ENCODE measurements around the gene FBXL13. TPM values are rescaled to one million over a fixed set of nuclear protein-coding genes. Genes with fewer than 3 reads are reported as not detected.

The FBXL13 gene
- total RNA-seq, 2 donors from 2014 or later = 1.3 to 1.4 TPM

DNA sequence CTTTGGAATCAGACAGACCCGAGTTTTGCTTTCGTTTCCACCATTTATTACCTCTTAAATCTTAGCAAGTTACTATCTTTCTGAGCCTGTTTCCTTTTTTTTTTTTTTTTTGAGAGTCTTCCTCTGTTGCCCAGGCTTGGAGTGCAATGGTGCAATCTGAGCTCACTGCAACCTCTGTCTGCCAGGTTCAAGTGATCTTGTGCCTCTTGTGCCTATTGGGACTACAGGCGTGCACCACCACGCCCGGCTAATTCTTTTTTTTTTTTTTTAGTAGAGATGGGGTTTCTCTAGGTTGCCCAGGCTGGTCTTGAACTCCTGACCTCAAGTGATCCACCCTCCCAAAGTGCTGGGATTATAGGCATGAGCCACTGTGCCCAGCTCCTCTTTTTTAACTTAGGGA is 241.3 kb downstream of the FBXL13 start:
- no peak for DNase-seq
- Mint-ChIP-seq H3K4me3 (no peak overlapping the region), H3K27me3 (no peaks in the 10 kb centered on the region), H3K27ac (no peak overlapping the region), H3K4me1 (no peaks in the 10 kb centered on the region), H3K36me3 (ENCODE audit: low read depth) (peaks cover 6% of the 10 kb centered on the region)
- H3K9me3 ChIP-seq (ENCODE audit: control insufficient read depth, low read length, poor library complexity, severe bottlenecking) = no peaks in the 10 kb centered on the region
- no peak for ATAC-seq

DNA sequence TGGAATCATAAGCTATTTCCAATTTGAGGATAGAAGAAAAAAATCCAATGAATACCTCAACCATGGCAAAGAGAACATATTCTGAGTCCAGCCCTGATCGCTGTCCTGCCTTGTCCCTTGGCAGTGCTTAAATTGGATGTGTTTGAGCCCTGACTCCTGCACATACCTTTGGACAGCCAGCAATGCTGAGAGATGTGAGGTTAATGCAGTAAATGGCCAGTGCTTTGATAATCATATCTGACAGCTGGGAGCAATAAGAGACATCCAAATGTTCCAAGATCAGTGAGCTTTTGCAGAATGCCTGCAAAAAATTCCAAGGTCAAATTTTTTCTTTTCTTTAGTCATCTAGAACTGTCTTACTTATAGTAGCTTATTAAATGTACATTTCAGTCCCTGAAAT is 241.9 kb downstream of the FBXL13 start:
- H3K9me3 ChIP-seq (ENCODE audit: control insufficient read depth, low read length, poor library complexity, severe bottlenecking) = no peaks in the 10 kb centered on the region
- H3K36me3 Mint-ChIP-seq (ENCODE audit: low read depth) = peaks cover 6% of the 10 kb centered on the region
- no peaks in the 10 kb centered on the region for H3K4me1 Mint-ChIP-seq

DNA sequence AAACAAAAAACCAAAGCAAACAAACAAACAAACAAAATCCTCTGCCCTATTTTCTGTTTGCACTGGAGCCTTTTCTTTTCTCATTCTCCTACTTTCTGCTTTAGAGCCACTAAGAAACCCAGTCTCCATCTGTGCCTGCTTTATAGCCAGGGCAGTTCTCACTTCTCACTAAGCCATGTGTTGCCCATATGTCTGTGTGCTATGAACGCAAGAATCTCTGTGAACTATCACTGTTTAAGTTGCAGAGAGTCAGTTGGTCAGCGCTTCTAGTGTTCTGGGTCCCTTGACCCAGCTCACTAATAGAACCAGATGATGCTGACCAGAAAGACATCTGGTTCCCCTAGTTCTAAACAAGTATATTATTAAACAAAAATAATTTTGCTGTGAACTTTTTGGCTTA is 244.4 kb downstream of the FBXL13 start:
- H3K4me3 Mint-ChIP-seq = no peak overlapping the region
- ATAC-seq = no peak

More for the DNA sequence above, 241.9 kb downstream of the FBXL13 start:
- DNase-seq (no peak), ATAC-seq (no peak)
- H3K27ac Mint-ChIP-seq = no peak overlapping the region
- H3K4me3 Mint-ChIP-seq = no peak overlapping the region
- H3K27me3 Mint-ChIP-seq = no peaks in the 10 kb centered on the region

DNA sequence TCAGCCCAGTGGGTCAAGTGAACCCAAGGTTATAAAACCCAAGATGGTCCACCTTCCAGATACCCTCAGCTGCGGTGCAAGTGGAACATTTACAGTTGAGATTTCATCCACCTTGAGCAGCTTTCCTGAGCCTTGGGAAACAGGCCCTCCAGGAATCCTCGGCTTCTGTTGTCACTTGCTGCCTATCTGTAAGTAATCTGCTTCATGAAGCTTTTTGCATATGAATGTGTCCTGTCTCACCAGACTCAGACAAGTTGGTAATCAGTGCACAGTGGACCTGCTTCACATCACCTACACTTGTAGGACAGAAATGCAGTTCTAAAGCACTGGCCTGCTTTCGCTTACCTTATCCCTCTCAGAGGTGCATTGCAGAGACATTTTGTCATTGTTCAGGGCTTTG is 245.5 kb downstream of the FBXL13 start:
- no peak for DNase-seq
- peaks cover 6% of the 10 kb centered on the region for H3K36me3 Mint-ChIP-seq (ENCODE audit: low read depth)
- H3K4me3 Mint-ChIP-seq = no peak overlapping the region
- no peak for ATAC-seq
- H3K9me3 ChIP-seq (ENCODE audit: control insufficient read depth, low read length, poor library complexity, severe bottlenecking) = no peaks in the 10 kb centered on the region
- no peak overlapping the region for H3K27ac Mint-ChIP-seq
- H3K27me3 Mint-ChIP-seq = no peaks in the 10 kb centered on the region
- no peaks in the 10 kb centered on the region for H3K4me1 Mint-ChIP-seq

More for the DNA sequence above, 244.4 kb downstream of the FBXL13 start:
- Mint-ChIP-seq H3K27ac (no peak overlapping the region), H3K36me3 (ENCODE audit: low read depth) (peaks cover 6% of the 10 kb centered on the region), H3K4me1 (no peaks in the 10 kb centered on the region), H3K27me3 (no peaks in the 10 kb centered on the region)
- DNase-seq = no peak
- H3K9me3 ChIP-seq (ENCODE audit: control insufficient read depth, low read length, poor library complexity, severe bottlenecking) = no peaks in the 10 kb centered on the region

DNA sequence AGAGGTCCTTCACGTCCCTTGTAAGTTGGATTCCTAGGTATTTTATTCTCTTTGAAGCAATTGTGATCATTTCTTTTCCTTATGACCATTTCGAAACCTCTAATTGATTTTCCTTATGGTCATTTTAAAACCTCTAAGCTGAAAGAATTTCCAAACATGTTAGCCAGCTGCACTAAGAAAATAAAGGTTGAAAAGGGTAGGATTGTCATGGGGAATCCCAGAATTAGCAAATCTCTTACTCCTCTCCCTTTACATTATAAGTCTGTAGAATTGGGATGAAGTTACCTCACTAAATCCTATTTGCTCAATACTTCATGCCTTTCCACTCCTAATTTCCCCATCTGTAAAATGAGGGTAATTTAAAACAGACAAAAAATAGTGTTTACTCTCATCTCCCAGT is 246.3 kb downstream of the FBXL13 start:
- no peak overlapping the region for H3K4me3 Mint-ChIP-seq
- DNase-seq (no peak), ATAC-seq (no peak)
- H3K9me3 ChIP-seq (ENCODE audit: control insufficient read depth, low read length, poor library complexity, severe bottlenecking) = no peaks in the 10 kb centered on the region
- no peaks in the 10 kb centered on the region for H3K27me3 Mint-ChIP-seq
- no peaks in the 10 kb centered on the region for H3K4me1 Mint-ChIP-seq
- peaks cover 8% of the 10 kb centered on the region for H3K36me3 Mint-ChIP-seq (ENCODE audit: low read depth)
- no peak overlapping the region for H3K27ac Mint-ChIP-seq

DNA sequence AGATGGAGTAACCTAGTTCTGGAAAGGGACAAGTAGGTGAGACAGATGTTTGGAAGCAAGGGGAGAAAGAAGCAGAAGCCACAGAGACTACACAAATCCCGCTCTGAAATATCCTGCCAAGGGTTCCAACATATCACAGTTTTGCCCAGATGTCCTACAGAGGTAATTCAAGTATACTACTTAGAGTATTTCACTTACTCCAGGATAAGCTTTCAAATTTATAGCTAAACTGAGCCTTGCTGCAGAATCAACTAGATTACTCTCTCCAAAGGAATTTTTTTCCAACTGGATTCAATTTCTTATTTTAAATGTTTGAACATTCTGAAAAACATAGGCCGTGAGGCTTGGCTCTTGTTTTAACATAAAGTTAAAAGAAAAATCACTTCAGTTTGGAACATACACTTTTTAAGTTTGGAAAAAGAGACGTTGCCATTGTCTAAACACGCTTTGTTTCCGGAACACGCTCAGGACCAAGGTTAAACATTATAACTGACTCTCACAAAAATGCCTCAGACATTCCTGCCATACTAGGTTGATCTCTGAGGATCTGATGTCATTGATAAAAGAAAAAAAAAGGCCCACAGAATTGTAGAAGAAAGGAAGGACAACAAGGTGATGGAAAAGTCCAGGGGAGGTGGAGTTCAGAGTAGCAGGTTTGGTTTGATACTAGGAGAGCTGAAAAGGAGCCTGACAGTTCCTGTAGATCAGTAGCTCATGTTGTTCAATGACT is 251.0 kb downstream of the FBXL13 start:
- DNase-seq = no peak
- Mint-ChIP-seq H3K27me3 (no peaks in the 10 kb centered on the region), H3K36me3 (ENCODE audit: low read depth) (peaks cover 2% of the 10 kb centered on the region)

DNA sequence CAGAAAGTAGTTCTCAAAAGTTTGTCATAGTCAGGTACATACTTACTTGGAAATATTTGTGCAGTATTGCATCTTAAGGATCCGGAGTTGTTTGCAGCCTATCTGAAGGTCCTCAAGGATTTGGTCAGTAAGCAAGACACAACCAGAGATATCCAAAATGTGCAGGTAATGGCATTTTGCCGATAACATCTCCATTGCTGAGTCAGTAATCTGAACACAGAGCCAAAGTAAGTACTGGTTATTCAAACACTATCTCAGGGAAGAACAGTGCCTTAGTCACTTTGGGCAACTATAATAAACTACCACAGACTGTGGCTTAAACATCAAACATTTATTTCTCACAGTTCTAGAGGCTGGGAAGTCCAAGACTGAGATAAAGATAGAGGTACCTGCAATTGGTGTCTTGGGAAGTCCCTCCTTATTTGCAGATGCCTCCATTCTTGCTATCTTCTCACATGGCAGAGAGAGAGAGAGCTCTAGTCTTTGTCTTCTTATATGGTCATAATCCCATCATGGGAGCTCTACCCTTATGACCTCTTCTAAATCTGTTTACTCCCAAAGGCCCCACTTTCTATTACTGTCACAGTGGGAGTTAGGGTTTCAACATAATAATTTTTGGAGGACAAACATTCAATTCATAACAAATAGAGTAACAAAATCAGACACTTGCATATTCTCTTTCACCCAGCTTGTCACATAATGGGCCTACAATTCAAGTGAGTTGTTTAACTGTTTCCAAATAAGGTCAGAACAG is 252.4 kb downstream of the FBXL13 start:
- Mint-ChIP-seq H3K4me3 (no peak overlapping the region), H3K4me1 (peaks cover 3% of the 10 kb centered on the region), H3K27me3 (no peaks in the 10 kb centered on the region), H3K27ac (no peak overlapping the region), H3K36me3 (ENCODE audit: low read depth) (peaks cover 2% of the 10 kb centered on the region)
- H3K9me3 ChIP-seq (ENCODE audit: control insufficient read depth, low read length, poor library complexity, severe bottlenecking) = no peaks in the 10 kb centered on the region
- ATAC-seq = no peak
- DNase-seq = no peak

More for the DNA sequence above, 251.0 kb downstream of the FBXL13 start:
- no peak for ATAC-seq
- H3K4me1 Mint-ChIP-seq = peaks cover 3% of the 10 kb centered on the region
- no peak overlapping the region for H3K27ac Mint-ChIP-seq
- H3K4me3 Mint-ChIP-seq = no peak overlapping the region
- no peaks in the 10 kb centered on the region for H3K9me3 ChIP-seq (ENCODE audit: control insufficient read depth, low read length, poor library complexity, severe bottlenecking)

DNA sequence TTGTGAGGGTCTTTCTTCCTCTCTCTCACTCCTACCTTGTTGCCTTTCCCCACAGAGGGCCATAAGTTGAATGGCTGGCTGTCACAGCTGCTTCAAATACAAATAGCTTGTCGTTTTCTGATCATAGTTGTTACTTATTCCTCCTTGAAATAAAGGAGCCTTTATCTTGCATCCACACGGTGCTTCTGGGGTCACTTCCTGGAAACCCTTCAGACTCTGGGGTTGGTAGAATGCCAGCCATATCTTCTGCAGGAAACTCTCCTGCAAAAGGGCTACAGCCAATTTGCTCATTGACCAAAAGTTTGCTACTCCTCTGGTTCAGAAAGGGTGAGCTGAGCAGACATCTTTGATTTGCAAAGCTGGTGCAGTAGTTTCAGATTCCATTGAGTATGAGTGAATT is 255.4 kb downstream of the FBXL13 start:
- peaks cover 6% of the 10 kb centered on the region for H3K36me3 Mint-ChIP-seq (ENCODE audit: low read depth)
- H3K4me1 Mint-ChIP-seq = peaks cover 5% of the 10 kb centered on the region
- no peak for ATAC-seq
- H3K9me3 ChIP-seq (ENCODE audit: control insufficient read depth, low read length, poor library complexity, severe bottlenecking) = no peaks in the 10 kb centered on the region
- no peak overlapping the region for H3K27ac Mint-ChIP-seq
- no peaks in the 10 kb centered on the region for H3K27me3 Mint-ChIP-seq
- no peak for DNase-seq
- H3K4me3 Mint-ChIP-seq = no peak overlapping the region

DNA sequence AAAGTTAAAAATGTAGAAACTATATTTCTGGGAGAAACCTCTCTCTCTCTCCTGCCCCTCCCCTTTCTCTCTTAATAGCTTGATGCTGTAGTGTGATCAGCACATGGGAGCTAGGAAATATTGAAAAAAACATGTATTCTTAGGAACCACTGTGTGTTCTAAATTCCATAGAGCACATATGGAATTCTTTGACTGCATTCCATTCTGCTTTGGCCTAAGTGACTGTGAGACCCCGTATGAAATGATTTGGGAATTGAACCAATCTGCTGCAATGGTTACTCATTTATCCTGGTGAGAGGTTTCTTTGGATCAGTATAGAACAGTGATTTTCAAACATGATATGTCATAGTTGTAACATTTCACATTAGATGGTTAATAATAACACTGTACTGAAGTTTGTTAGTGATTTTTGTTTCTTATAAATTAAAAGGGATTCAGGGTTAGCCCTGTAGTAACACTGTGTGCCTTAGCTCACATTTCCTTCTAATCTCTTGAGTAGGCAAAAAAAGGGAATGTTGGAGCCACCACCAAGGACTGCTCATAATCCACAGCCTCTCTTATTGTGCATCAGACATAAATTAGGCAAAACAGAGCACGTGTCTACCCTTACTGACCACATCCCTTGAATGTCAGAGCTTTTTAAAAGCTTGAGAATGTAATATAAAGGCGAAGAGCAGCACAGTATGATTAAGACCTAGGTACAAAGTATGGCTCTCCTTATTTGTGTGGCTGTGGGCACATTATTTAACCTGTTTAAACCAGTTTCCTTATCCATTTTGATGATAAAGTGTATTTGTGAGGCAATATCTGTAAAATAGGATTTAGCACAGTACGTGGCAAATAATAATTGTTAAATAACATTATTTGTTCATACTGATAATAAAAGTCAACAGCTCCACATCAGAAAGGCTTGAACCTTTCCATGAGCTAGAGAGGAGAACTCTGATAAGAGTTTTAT is 256.7 kb downstream of the FBXL13 start:
- no peak for DNase-seq
- Mint-ChIP-seq H3K27me3 (no peaks in the 10 kb centered on the region), H3K4me1 (peaks cover 5% of the 10 kb centered on the region), H3K36me3 (ENCODE audit: low read depth) (peaks cover 3% of the 10 kb centered on the region), H3K4me3 (no peak overlapping the region), H3K27ac (no peak overlapping the region)
- no peaks in the 10 kb centered on the region for H3K9me3 ChIP-seq (ENCODE audit: control insufficient read depth, low read length, poor library complexity, severe bottlenecking)
- ATAC-seq = no peak

DNA sequence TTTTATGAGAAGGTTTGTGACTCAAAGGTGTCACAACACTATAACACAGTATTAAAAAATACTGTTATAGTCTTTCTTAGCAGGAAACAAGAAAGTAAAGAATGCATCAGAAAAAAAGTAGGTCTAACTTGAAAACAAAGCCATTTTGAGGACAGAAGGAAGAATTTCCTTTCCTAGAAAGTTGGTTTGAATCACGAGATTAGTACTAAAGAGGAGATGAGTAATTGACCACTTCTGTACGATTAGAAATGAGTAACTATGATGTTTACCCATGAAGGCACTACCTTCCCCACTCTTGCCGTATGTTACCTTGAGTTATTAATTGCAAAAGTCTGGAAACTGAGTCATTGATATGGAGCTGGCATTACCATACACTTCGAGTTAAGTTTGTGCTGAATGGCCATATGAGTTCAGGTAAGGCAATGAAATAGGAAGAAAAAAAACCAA is 260.5 kb downstream of the FBXL13 start:
- H3K36me3 Mint-ChIP-seq (ENCODE audit: low read depth) = peaks cover 3% of the 10 kb centered on the region
- DNase-seq (no peak), ATAC-seq (no peak)
- H3K27ac Mint-ChIP-seq = no peak overlapping the region
- no peaks in the 10 kb centered on the region for H3K27me3 Mint-ChIP-seq
- peaks cover 2% of the 10 kb centered on the region for H3K4me1 Mint-ChIP-seq
- no peak overlapping the region for H3K4me3 Mint-ChIP-seq
- no peaks in the 10 kb centered on the region for H3K9me3 ChIP-seq (ENCODE audit: control insufficient read depth, low read length, poor library complexity, severe bottlenecking)

DNA sequence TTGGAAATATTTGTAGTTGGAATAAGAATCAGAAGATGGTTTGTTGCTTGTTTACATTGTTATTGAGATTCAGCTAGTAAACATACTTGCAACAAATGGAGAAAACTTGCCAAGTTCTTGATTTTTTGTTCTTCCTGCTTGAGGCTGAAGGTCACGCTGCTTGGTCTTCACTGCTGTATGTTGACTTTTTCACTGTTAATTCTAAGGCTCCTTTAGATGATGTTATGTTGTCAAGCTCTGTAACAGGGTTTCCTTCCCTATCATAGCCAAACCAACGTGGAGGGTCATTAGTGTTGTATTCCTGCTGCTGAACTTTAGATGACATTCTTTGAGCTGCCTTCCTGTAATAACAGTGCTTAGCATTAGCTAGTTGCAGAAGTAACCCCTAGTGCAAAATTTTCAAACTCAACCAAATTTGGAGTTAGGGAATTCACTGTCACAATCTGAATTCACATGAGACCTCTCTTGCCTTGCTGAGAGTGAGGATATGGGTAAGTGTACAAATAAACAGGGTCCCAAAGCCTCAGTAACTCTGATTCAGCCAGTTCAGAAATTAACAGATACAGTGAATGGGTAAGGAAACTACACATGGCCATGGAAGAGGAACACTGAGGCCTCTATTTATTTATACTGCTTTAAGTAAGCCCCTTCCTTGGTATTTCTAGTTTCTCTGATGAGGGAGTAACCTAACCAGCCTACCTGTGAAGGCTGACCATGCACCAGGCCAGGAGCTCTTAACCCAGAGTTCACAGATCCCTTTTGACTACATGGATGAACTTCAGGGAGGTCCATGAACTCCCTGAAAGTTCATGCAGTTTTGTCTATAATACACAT is 261.2 kb downstream of the FBXL13 start:
- ATAC-seq = no peak
- no peak overlapping the region for H3K4me3 Mint-ChIP-seq
- peaks cover 3% of the 10 kb centered on the region for H3K36me3 Mint-ChIP-seq (ENCODE audit: low read depth)

DNA sequence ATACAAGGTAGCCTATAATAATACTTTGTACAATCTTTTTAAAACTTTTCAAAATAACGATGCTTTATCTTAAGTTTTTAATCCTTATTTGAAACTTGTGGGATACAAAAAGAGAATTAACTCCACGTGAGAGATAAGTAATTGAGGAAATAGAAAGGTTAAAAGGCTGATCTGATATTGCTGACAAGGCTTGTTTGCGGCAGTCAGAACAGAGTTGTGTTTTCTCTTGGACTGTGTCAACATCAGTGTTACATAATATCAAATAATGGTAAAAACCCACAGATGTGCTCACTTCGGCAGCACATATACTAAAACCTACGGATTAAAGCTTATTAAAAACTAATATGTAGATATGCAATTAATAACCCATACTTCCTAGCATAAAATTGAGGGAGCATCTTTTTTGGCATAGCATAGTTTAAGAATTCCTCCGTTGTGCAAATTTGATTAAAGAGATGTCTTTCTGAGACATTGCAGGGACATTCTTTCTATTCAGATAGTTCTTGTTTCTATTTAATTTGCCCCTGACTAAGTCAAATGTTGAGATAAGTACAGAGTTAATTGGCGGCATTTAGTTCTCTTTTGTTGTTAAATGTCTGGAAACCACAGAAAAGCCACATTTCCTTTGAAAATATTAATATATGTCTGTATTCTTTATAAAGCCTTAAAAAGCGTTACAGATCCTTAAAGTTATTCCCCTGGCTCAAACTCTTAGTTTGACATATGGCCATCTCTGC is 262.5 kb downstream of the FBXL13 start:
- Mint-ChIP-seq H3K36me3 (ENCODE audit: low read depth) (peaks cover 3% of the 10 kb centered on the region), H3K4me1 (peaks cover 2% of the 10 kb centered on the region), H3K27ac (no peak overlapping the region), H3K27me3 (no peaks in the 10 kb centered on the region), H3K4me3 (no peak overlapping the region)
- DNase-seq (no peak), ATAC-seq (no peak)
- no peaks in the 10 kb centered on the region for H3K9me3 ChIP-seq (ENCODE audit: control insufficient read depth, low read length, poor library complexity, severe bottlenecking)

More for the DNA sequence above, 261.2 kb downstream of the FBXL13 start:
- DNase-seq = no peak
- Mint-ChIP-seq H3K4me1 (peaks cover 2% of the 10 kb centered on the region), H3K27ac (no peak overlapping the region), H3K27me3 (no peaks in the 10 kb centered on the region)
- H3K9me3 ChIP-seq (ENCODE audit: control insufficient read depth, low read length, poor library complexity, severe bottlenecking) = no peaks in the 10 kb centered on the region
